Activated CD4-positive, alpha-beta T cell treated with anti-CD3 and anti-CD28 coated beads, Interleukin-2, amount 50 U/mL, for 4 hours (primary cell): ENCODE data around the gene GPR12.
"Not testable (repeated sequence)": the region's sequence is repeated elsewhere in the genome, so short reads cannot be mapped to it uniquely, and the experiment has no call there.

Source experiments
- DNase-seq, 2 experiments: peaks; one replicate each; pipeline ENCODE4 v3.0.0-alpha.2; 2020

The GPR12 gene

GRCh38 chr13:26743971-26744370 lies 16.6 kb downstream of the GPR12 start:
- no peak for DNase-seq

- DNase-seq, result no peak
Measured at GRCh38 chr13:26742691-26743358, 17.8 kb downstream of the GPR12 start.

- no peak for DNase-seq
Measured at GRCh38 chr13:26735677-26736076, 24.9 kb downstream of the GPR12 start.

GRCh38 chr13:26727633-26728032 lies 33.0 kb downstream of the GPR12 start:
- DNase-seq, result no peak

GRCh38 chr13:26727122-26727521 lies 33.5 kb downstream of the GPR12 start:
- DNase-seq, result no peak

- DNase-seq, result no peak
Measured at GRCh38 chr13:26726684-26727083, 33.9 kb downstream of the GPR12 start.

GRCh38 chr13:26723620-26724019 lies 37.0 kb downstream of the GPR12 start:
- not testable (repeated sequence) for DNase-seq

GRCh38 chr13:26722321-26722720 lies 38.3 kb downstream of the GPR12 start:
- no peak for DNase-seq

GRCh38 chr13:26721251-26722121 lies 39.1 kb downstream of the GPR12 start:
- no peak for DNase-seq

GRCh38 chr13:26719356-26719945 lies 41.1 kb downstream of the GPR12 start:
- no peak for DNase-seq

GRCh38 chr13:26718872-26719271 lies 41.7 kb downstream of the GPR12 start:
- DNase-seq, result no peak

- no peak for DNase-seq
Measured at GRCh38 chr13:26718146-26718545, 42.4 kb downstream of the GPR12 start.

GRCh38 chr13:26716984-26717383 lies 43.6 kb downstream of the GPR12 start:
- no peak for DNase-seq

GRCh38 chr13:26713341-26713740 lies 47.2 kb downstream of the GPR12 start:
- DNase-seq, result no peak

GRCh38 chr13:26711211-26711610 lies 49.4 kb downstream of the GPR12 start:
- DNase-seq, result no peak

GRCh38 chr13:26710166-26710565 lies 50.4 kb downstream of the GPR12 start:
- no peak for DNase-seq

- no peak for DNase-seq
Measured at GRCh38 chr13:26709461-26709860, 51.1 kb downstream of the GPR12 start.

GRCh38 chr13:26708007-26708297 lies 52.6 kb downstream of the GPR12 start:
- no peak for DNase-seq

GRCh38 chr13:26707122-26708006 lies 53.2 kb downstream of the GPR12 start:
- DNase-seq, result no peak

- no peak for DNase-seq
Measured at GRCh38 chr13:26706381-26706780, 54.2 kb downstream of the GPR12 start.

- no peak for DNase-seq
Measured at GRCh38 chr13:26705536-26705935, 55.0 kb downstream of the GPR12 start.
